Measurements from ENCODE around the gene BUD31. TPM values are rescaled to one million over a fixed set of nuclear protein-coding genes. Genes with fewer than 3 reads are reported as not detected.

BUD31 gene
- total and polyA plus RNA-seq, 2 of the 13 experiments (the other 11 are each of a cell fraction or from before 2014, with no cell fraction given) = 35.1 to 79.1 TPM

DNA sequence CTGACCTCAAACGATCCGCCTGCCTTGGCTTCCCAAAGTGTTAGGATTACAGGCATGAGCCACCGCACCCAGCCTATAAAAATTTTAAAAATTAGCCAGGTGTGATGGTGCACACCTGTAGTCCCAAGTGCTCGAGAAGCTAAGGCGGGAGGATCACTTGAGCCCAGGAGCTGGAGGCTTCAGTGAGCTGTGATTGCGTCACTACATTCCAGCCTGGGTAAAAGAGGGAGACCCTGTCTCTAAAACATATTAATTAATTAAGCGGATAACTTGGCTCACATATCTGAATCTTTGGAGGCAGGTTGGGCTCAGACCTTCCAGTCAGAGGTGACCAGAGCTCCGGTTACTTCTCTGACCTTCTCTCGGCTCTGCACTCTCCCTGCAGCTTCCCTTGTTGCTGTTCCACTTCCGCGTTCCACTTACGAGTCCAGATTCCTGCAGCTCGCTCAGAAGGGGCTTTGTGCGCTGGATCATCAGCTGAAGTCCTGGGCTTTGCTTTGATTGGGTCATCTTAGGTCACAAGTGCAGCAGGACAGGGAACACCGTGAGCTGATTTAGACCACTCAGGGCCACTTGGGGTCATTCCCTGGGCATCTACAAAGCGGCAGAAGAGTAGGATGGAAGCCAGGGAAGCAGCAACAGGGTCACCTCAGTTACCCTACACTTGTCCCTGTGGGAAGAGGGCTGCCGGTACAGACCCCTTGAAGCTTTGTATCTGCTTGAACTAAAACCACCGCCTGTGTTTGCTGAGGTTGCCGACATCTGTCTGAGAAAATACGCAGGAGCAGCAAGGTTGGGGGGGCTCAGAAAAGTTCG, 36.3 kb upstream of the BUD31 start (continued):
- TF ChIP-seq ZNF503 (CRISPR knock-in tag; IDR thresholded peaks at IDR 0.05) (no peak), SNAPC2 (CRISPR knock-in tag; IDR thresholded peaks at IDR 0.05) (no peak), ZNF318 (CRISPR knock-in tag; IDR thresholded peaks at IDR 0.05) (no peak), ZNF883 (CRISPR knock-in tag; IDR thresholded peaks at IDR 0.05; ENCODE audit: not compliant biosample characterization) (no peak), PHF8 (CRISPR knock-in tag; IDR thresholded peaks at IDR 0.05) (peak; percentile 60), ZNF619 (CRISPR knock-in tag; IDR thresholded peaks at IDR 0.05) (peak; percentile 92; the same call in 1 of the 2 replicates), ZKSCAN1 (IDR thresholded peaks at IDR 0.05; ENCODE audit: low read length) (no peak), JUND (CRISPR knock-in tag; IDR thresholded peaks at IDR 0.05) (no peak), WIZ (CRISPR knock-in tag; IDR thresholded peaks at IDR 0.05) (no peak), IKZF1 (IDR thresholded peaks at IDR 0.05) (no peak), ZNF598 (CRISPR knock-in tag; IDR thresholded peaks at IDR 0.05; ENCODE audit: borderline replicate concordance) (peak; percentile 59; the same call in 1 of the 2 replicates), ZFP1 (CRISPR knock-in tag; IDR thresholded peaks at IDR 0.05) (no peak), ZNF678 (CRISPR knock-in tag; IDR thresholded peaks at IDR 0.05) (no peak), SRY (CRISPR knock-in tag; IDR thresholded peaks at IDR 0.05) (no peak), KDM1A (CRISPR knock-in tag; IDR thresholded peaks at IDR 0.05) (no peak)
- TF ChIP-seq, protein P1, sequence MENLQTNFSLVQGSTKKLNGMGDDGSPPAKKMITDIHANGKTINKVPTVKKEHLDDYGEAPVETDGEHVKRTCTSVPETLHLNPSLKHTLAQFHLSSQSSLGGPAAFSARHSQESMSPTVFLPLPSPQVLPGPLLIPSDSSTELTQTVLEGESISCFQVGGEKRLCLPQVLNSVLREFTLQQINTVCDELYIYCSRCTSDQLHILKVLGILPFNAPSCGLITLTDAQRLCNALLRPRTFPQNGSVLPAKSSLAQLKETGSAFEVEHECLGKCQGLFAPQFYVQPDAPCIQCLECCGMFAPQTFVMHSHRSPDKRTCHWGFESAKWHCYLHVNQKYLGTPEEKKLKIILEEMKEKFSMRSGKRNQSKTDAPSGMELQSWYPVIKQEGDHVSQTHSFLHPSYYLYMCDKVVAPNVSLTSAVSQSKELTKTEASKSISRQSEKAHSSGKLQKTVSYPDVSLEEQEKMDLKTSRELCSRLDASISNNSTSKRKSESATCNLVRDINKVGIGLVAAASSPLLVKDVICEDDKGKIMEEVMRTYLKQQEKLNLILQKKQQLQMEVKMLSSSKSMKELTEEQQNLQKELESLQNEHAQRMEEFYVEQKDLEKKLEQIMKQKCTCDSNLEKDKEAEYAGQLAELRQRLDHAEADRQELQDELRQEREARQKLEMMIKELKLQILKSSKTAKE (CRISPR knock-in tag; IDR thresholded peaks at IDR 0.05; ENCODE audit: borderline replicate concordance) = peak; percentile 64; the same call in 1 of the 2 replicates

Data from HepG2 (cell line).